Uterus (tissue), 2 donors: Measurements from ENCODE around the gene RNASE8.

ENCODE experiments used
- POLR2A ChIP-seq, 2 donors: fragments of 450-650 bp; IDR thresholded peaks; one replicate each; pipeline ENCODE4 v1.6.1; 2016; ENCODE audit warnings: antibody characterized with exemption in 2 of 2, mild to moderate bottlenecking in 1 of 2, moderate library complexity in 1 of 2
- TF ChIP-seq, protein P1 (sequence below), 4 experiments: fragments of 200-600 bp in 2 of 4; fragments of 450-650 bp in 2 of 4; sonication (generic) in 2 of 4; IDR thresholded peaks; one replicate each; pipeline ENCODE4 v1.5.1; 2016 to 2019; ENCODE audit warnings: antibody characterized with exemption in 4 of 4, mild to moderate bottlenecking in 2 of 4, moderate library complexity in 1 of 4

GRCh38 chr14:21018286-21018685, 39.3 kb upstream of the RNASE8 start:
- TF ChIP-seq, protein P1, sequence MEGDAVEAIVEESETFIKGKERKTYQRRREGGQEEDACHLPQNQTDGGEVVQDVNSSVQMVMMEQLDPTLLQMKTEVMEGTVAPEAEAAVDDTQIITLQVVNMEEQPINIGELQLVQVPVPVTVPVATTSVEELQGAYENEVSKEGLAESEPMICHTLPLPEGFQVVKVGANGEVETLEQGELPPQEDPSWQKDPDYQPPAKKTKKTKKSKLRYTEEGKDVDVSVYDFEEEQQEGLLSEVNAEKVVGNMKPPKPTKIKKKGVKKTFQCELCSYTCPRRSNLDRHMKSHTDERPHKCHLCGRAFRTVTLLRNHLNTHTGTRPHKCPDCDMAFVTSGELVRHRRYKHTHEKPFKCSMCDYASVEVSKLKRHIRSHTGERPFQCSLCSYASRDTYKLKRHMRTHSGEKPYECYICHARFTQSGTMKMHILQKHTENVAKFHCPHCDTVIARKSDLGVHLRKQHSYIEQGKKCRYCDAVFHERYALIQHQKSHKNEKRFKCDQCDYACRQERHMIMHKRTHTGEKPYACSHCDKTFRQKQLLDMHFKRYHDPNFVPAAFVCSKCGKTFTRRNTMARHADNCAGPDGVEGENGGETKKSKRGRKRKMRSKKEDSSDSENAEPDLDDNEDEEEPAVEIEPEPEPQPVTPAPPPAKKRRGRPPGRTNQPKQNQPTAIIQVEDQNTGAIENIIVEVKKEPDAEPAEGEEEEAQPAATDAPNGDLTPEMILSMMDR (IDR thresholded peaks at IDR 0.05), result no peak
- TF ChIP-seq POLR2A (IDR thresholded peaks at IDR 0.05), result no peak
